ENCODE results near the gene TMEM250.

The TMEM250 gene

DNA sequence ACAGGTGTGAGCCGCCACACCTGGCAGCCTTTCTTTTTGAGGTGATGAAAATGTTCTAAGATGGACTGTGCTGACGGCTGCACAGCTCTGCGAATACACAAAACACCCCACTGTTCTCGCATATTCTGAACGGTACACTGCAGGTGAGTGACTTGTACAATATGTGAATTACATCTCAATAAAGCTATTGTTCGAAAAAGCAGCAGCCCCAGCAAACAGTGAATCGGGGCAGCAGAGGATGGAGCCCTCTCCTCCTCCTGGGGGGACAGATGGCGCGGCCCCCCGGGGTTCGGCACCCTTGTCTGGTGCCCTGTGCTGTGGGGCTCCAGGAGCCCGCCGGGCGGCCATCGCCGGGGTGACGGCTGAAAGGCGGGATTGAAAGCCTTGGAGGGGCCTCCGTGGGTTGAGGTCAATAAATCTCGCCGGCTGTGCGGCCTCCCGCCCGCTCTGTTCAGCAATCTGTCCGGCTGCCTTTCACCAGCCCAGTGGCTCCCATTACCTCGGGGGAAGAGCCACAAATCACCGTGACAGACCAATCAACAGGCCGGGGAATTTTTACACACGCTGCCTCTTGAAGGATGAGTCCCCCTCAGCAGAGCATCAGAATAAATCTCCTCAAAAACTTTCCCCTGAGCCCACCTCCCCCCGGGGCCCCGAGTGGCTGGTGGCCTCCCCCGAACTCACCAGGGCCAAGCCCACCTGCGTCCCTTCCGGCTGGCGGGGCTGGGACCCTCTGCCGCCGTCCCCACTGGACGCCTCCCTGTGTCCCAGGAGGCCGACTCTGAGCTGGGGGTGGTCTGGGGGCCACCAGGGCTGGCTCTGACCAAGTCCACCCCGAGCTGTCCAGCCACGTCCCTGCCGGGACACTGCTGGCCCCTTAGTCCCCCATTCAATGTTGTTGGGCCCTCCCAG, 37.8 kb upstream of the TMEM250 start:
- in situ Hi-C loops (cut with HindIII; ENCODE audit: low sequenced_read_pairs) = loop anchor here (5.0 to 10.0 kb wide), 3 partner anchors 51 to 442 kb away; partner anchors contain the start of gene LHX3
- no peak for DNase-seq (ENCODE audit: low read depth)
- TF ChIP-seq, protein P1, sequence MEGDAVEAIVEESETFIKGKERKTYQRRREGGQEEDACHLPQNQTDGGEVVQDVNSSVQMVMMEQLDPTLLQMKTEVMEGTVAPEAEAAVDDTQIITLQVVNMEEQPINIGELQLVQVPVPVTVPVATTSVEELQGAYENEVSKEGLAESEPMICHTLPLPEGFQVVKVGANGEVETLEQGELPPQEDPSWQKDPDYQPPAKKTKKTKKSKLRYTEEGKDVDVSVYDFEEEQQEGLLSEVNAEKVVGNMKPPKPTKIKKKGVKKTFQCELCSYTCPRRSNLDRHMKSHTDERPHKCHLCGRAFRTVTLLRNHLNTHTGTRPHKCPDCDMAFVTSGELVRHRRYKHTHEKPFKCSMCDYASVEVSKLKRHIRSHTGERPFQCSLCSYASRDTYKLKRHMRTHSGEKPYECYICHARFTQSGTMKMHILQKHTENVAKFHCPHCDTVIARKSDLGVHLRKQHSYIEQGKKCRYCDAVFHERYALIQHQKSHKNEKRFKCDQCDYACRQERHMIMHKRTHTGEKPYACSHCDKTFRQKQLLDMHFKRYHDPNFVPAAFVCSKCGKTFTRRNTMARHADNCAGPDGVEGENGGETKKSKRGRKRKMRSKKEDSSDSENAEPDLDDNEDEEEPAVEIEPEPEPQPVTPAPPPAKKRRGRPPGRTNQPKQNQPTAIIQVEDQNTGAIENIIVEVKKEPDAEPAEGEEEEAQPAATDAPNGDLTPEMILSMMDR (IDR thresholded peaks at IDR 0.05; ENCODE audit: low read depth, low read length, missing control alignments) = no peak
- H3K4me3 ChIP-seq (ENCODE audit: low read depth, low read length) = no peak overlapping the region

DNA sequence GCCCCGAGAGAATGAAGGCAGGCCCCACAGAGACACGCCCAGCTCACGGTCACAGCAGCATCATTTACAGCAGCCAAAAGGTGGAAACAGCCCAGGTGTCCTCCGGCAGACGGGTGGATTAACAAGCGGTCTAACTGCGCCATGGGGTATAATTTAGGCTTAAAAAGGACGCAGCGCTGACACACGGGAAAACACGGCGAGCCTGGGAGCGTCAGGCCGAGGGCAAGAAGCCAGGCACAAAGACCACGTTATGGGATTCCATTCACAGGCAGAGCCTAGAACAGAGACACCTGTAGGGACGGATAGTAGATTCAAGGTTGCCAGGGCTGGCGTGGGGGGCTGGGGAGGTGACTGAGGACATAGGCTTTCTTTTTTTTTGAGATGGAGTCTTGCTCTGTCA, 36.9 kb upstream of the TMEM250 start:
- no peak overlapping the region for H3K4me3 ChIP-seq (ENCODE audit: low read depth, low read length)

DNA sequence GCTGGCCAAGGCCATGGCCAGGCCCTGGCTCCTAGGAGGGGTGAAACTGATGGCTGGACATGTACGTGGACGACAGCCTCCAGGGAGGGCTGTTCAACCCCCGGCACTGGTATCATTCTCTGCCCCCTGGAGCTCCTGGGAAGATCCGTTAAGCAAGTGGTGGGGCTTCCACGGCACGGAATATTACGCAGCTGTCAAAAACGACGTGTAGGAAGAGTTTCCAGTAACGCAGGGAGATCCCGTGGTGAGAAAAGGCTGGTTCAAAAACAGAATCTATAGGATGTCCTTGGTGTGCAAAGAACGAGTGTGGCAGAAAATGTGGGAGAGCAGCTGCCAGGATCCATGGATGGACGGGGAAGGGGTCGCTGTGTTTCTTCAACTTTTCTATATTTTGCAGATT, 36.3 kb upstream of the TMEM250 start:
- no peak for DNase-seq (ENCODE audit: low read depth)
- in situ Hi-C loops (cut with HindIII; ENCODE audit: low sequenced_read_pairs) = loop anchor here (5.0 to 10.0 kb wide), 3 partner anchors 52 to 440 kb away; partner anchors contain the start of gene LHX3
- TF ChIP-seq, protein P1 (IDR thresholded peaks at IDR 0.05; ENCODE audit: low read depth, low read length, missing control alignments) = no peak
- H3K4me3 ChIP-seq (ENCODE audit: low read depth, low read length) = no peak overlapping the region

More for the DNA sequence above, 36.9 kb upstream of the TMEM250 start:
- in situ Hi-C loops (cut with HindIII; ENCODE audit: low sequenced_read_pairs) = loop anchor here (5.0 to 10.0 kb wide), 3 partner anchors 52 to 441 kb away; partner anchors contain the start of gene LHX3
- TF ChIP-seq, protein P1 (IDR thresholded peaks at IDR 0.05; ENCODE audit: low read depth, low read length, missing control alignments) = no peak
- no peak for DNase-seq (ENCODE audit: low read depth)

DNA sequence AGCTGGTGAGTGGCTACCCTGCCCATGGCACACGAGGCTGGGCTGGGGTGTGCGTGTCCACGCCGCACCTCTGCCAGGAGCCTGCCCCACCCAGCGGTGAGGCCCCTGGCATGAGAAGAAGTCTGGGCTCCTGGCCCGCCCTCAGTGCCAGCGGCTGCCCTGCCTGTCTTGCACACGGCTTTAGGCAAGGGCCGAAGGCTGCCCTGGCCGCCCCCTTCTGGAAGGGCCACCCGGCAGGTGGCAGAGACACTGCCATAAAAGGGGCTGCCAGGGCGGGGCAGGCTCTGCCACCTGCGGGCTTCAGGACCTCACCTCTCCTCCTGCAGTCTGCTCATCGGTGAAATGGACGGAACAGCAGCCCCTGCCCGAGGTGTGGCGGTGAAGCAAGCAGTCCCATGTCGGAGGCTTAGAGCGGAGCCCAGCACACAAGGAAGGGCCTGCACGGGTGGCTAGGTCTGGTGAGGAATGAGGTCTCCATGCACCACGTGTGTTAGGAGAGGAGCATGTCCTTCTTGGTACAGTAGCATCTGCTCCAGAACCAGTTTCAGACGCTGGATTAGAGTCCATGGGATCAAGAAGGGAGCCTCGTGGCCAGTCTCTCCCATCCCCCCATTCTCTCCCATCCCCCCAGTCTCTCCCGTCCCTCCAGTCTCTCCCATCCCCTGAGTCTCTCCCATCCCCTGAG, 34.8 kb upstream of the TMEM250 start:
- H3K4me3 ChIP-seq (ENCODE audit: low read depth, low read length) = no peak overlapping the region
- TF ChIP-seq, protein P1 (IDR thresholded peaks at IDR 0.05; ENCODE audit: low read depth, low read length, missing control alignments) = no peak
- no peak for DNase-seq (ENCODE audit: low read depth)
- in situ Hi-C loops (cut with HindIII; ENCODE audit: low sequenced_read_pairs) = loop anchor here (10.0 kb wide), 1 partner anchor 439 kb away; no protein-coding TSS in a partner anchor

- in situ Hi-C loops (cut with HindIII; ENCODE audit: low sequenced_read_pairs) = loop anchor here (10.0 kb wide), 1 partner anchor 438 kb away; no protein-coding TSS in a partner anchor
- H3K4me3 ChIP-seq (ENCODE audit: low read depth, low read length) = no peak overlapping the region
- TF ChIP-seq, protein P1 (IDR thresholded peaks at IDR 0.05; ENCODE audit: low read depth, low read length, missing control alignments) = no peak
- DNase-seq (ENCODE audit: low read depth) = no peak
These were observed 34.3 kb upstream of the TMEM250 start for GRCh38 chr9:136152931-136153330.

GRCh38 chr9:136152543-136152866, 33.8 kb upstream of the TMEM250 start:
- in situ Hi-C loops (cut with HindIII; ENCODE audit: low sequenced_read_pairs) = loop anchor here (10.0 kb wide), 1 partner anchor 438 kb away; no protein-coding TSS in a partner anchor
- TF ChIP-seq, protein P1 (IDR thresholded peaks at IDR 0.05; ENCODE audit: low read depth, low read length, missing control alignments) = no peak
- no peak for DNase-seq (ENCODE audit: low read depth)
- H3K4me3 ChIP-seq (ENCODE audit: low read depth, low read length) = no peak overlapping the region
